Ascending aorta (tissue), 2 donors: Measurements from ENCODE around the gene GLIPR1L1. TPM values are rescaled to one million over a fixed set of nuclear protein-coding genes. Genes with fewer than 3 reads are reported as not detected.
A peak's percentile ranks its signal among the peaks of the same experiment; 100 is the strongest.
"Not testable (repeated sequence)": the region's sequence is repeated elsewhere in the genome, so short reads cannot be mapped to it uniquely, and the experiment has no call there.

Experiments used
- DNase-seq, 2 donors: peaks; one replicate each; pipeline ENCODE4 v3.0.0-alpha.2; 2019; ENCODE audit warnings: low spot score in 2 of 2
- H3K27ac ChIP-seq, 2 donors: fragments of 200-600 bp; sonication (generic); one replicate each; pipeline ENCODE4 v1.5.1; 2016 to 2017; ENCODE audit warnings: mild to moderate bottlenecking in 1 of 2
- H3K27me3 ChIP-seq: fragments of 200-600 bp; sonication (generic); one replicate; pipeline ENCODE4 v1.5.1; 2017
- H3K36me3 ChIP-seq, 2 donors: fragments of 200-600 bp; sonication (generic); one replicate each; pipeline ENCODE4 v1.5.1; 2016
- H3K4me1 ChIP-seq, 2 donors: fragments of 200-600 bp; sonication (generic); one replicate each; pipeline ENCODE4 v1.5.1; 2016 to 2017; ENCODE audit warnings: mild to moderate bottlenecking in 1 of 2
- H3K4me3 ChIP-seq, 2 donors: fragments of 200-600 bp; sonication (generic); one replicate each; pipeline ENCODE4 v1.5.1; 2016 to 2017; ENCODE audit warnings: mild to moderate bottlenecking in 1 of 2
- H3K9me3 ChIP-seq, 2 donors: fragments of 200-600 bp; sonication (generic); one replicate each; pipeline ENCODE4 v1.5.1; 2016
- CTCF ChIP-seq, 3 experiments: fragments of 200-600 bp in 2 of 3; fragments of 450-650 bp in 1 of 3; sonication (generic) in 2 of 3; IDR thresholded peaks; one replicate each; pipeline ENCODE4 v1.5.1; 2016 to 2019; ENCODE audit warnings: antibody characterized with exemption in 3 of 3, mild to moderate bottlenecking in 1 of 3, moderate library complexity in 1 of 3
- intact Hi-C: fragments of 100-400 bp; cut with DNase I; formaldehyde crosslinking; loops from one replicate; pipeline ENCODE4 v1.15.1; 2023
- total RNA-seq: library from RNA; depleted of rRNA; stranded (reverse); fragments of >200 nt; gene quantifications from one replicate; pipeline ENCODE4 v1.1.0, GENCODE V29; 2016

Gene GLIPR1L1
- total RNA-seq, 1 donor from 2014 or later, result not detected

- peak within 1 kb of the TSS; percentile 76 to 88 for H3K4me3 ChIP-seq
- no peaks in the 10 kb centered on the region for H3K9me3 ChIP-seq
- TF ChIP-seq CTCF (IDR thresholded peaks at IDR 0.05), result no peak
- intact Hi-C loops, result loop anchor here (5.0 to 10.0 kb wide), 4 partner anchors 707 to 1735 kb away; partner anchors contain the start of genes BBS10, E2F7 and ZDHHC17
- peak within 1 kb of the TSS; percentile 56 to 65 for H3K27ac ChIP-seq
- no peaks in the 10 kb centered on the region for H3K36me3 ChIP-seq
- DNase-seq, result peak; percentile 19 to 86
- H3K4me1 ChIP-seq, result peaks cover 5 to 12% of the 10 kb centered on the region in 2 donors
- H3K27me3 ChIP-seq, result no peaks in the 10 kb centered on the region
Measured at GRCh38 chr12:75329918-75330826, 4.3 kb upstream of the GLIPR1L1 start, which contains the start of gene CAPS2. Gene CAPS2 (minus strand): TSS chr12:75330324. CDS start chr12:75326498, 3,826 bp downstream.

- Histone ChIP-seq H3K36me3 (no peaks in the 10 kb centered on the region), H3K27ac (no peak overlapping the region), H3K4me1 (peaks cover 0 to 5% of the 10 kb centered on the region in 2 donors), H3K9me3 (no peaks in the 10 kb centered on the region), H3K4me3 (no peak overlapping the region), H3K27me3 (no peaks in the 10 kb centered on the region)
- DNase-seq, result no peak
- no peak for TF ChIP-seq CTCF (IDR thresholded peaks at IDR 0.05)
- intact Hi-C loops, result loop anchor here (10.0 kb wide), 2 partner anchors 1007 to 1427 kb away; partner anchors contain the start of genes BBS10 and ZDHHC17
Measured at GRCh38 chr12:75337905-75338304, 3.4 kb downstream of the GLIPR1L1 start.

GRCh38 chr12:75341873-75342272 is 7.4 kb downstream of the GLIPR1L1 start:
- TF ChIP-seq CTCF (IDR thresholded peaks at IDR 0.05), result no peak

GRCh38 chr12:75345531-75345930 is 11.1 kb downstream of the GLIPR1L1 start:
- Histone ChIP-seq H3K36me3 (no peaks in the 10 kb centered on the region), H3K9me3 (no peaks in the 10 kb centered on the region), H3K27ac (no peak overlapping the region), H3K4me1 (no peaks in the 10 kb centered on the region), H3K4me3 (no peak overlapping the region), H3K27me3 (no peaks in the 10 kb centered on the region)
- intact Hi-C loops, result no loop called here
- no peak for DNase-seq
- no peak for TF ChIP-seq CTCF (IDR thresholded peaks at IDR 0.05)

More at GRCh38 chr12:75341873-75342272, 7.4 kb downstream of the GLIPR1L1 start:
- Histone ChIP-seq H3K27me3 (no peaks in the 10 kb centered on the region), H3K4me3 (no peak overlapping the region), H3K27ac (no peak overlapping the region), H3K36me3 (no peaks in the 10 kb centered on the region), H3K4me1 (no peaks in the 10 kb centered on the region), H3K9me3 (no peaks in the 10 kb centered on the region)
- intact Hi-C loops, result no loop called here
- DNase-seq, result no peak

- H3K9me3 ChIP-seq, DNase-seq, intact Hi-C loops, H3K27me3 ChIP-seq, H3K36me3 ChIP-seq, H3K4me3 ChIP-seq, H3K27ac ChIP-seq, H3K4me1 ChIP-seq: not testable (repeated sequence)
Measured at GRCh38 chr12:75346215-75346614, 11.7 kb downstream of the GLIPR1L1 start.

- no peak overlapping the region for H3K27ac ChIP-seq
- peaks cover 5% of the 10 kb centered on the region in 2 donors for H3K9me3 ChIP-seq
- DNase-seq, result no peak
- H3K36me3 ChIP-seq, result no peaks in the 10 kb centered on the region
- intact Hi-C loops, result no loop called here
- no peaks in the 10 kb centered on the region for H3K27me3 ChIP-seq
- TF ChIP-seq CTCF (IDR thresholded peaks at IDR 0.05), result no peak
- H3K4me3 ChIP-seq, result no peak overlapping the region
- no peaks in the 10 kb centered on the region for H3K4me1 ChIP-seq
Measured at GRCh38 chr12:75349946-75350345, 15.5 kb downstream of the GLIPR1L1 start.
